ENCODE data around the gene RERG.
A peak's percentile ranks its signal among the peaks of the same experiment; 100 is the strongest.
"Not testable (repeated sequence)": the region's sequence is repeated elsewhere in the genome, so short reads cannot be mapped to it uniquely, and the experiment has no call there.

RERG gene

GRCh38 chr12:15114501-15114900 is 106.7 kb downstream of the RERG start:
- no peak overlapping the region for H3K4me3 Mint-ChIP-seq
- DNase-seq (no peak), ATAC-seq (no peak)
- no peaks in the 10 kb centered on the region for H3K9me3 Mint-ChIP-seq
- H3K27ac Mint-ChIP-seq: no peak overlapping the region
- no peaks in the 10 kb centered on the region for H3K4me1 Mint-ChIP-seq
- peaks cover 14% of the 10 kb centered on the region for H3K27me3 Mint-ChIP-seq
- H3K36me3 Mint-ChIP-seq (ENCODE audit: low read depth): no peaks in the 10 kb centered on the region

DNA sequence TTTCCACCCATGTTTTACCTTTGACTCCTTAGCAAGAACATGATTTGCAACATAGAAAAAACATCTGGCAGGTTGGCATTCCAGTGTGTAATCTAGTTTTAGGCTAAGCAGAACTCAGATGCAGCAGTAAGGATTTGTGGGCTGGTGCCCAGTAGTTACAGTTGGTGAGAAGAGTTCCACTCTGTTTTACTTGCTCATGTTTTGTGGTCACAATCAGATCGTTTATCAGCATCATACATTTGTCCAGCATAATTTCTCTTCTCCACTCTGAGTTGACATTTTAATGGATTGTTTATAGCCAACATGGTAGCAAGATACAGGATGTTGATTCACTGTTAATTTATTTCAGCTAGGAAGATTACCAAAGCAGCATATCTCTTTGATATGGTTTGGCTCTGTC is 128.4 kb downstream of the RERG start:
- ATAC-seq (no peak), DNase-seq (no peak)
- Mint-ChIP-seq H3K36me3 (ENCODE audit: low read depth) (no peaks in the 10 kb centered on the region), H3K4me1 (no peaks in the 10 kb centered on the region), H3K27ac (no peak overlapping the region), H3K4me3 (no peak overlapping the region), H3K27me3 (no peaks in the 10 kb centered on the region), H3K9me3 (no peaks in the 10 kb centered on the region)

- Mint-ChIP-seq H3K9me3 (no peaks in the 10 kb centered on the region), H3K4me1 (no peaks in the 10 kb centered on the region), H3K27me3 (peaks cover 4% of the 10 kb centered on the region), H3K27ac (no peak overlapping the region), H3K36me3 (ENCODE audit: low read depth) (no peaks in the 10 kb centered on the region), H3K4me3 (no peak overlapping the region)
- ATAC-seq (no peak), DNase-seq (no peak)
Measured at GRCh38 chr12:15090441-15090840, 130.8 kb downstream of the RERG start.

- no peaks in the 10 kb centered on the region for H3K4me1 Mint-ChIP-seq
- DNase-seq: no peak
- H3K9me3 Mint-ChIP-seq: no peaks in the 10 kb centered on the region
- ATAC-seq: peak; percentile 28
- H3K4me3 Mint-ChIP-seq: no peak overlapping the region
- H3K27me3 Mint-ChIP-seq: peaks cover 4% of the 10 kb centered on the region
- no peak overlapping the region for H3K27ac Mint-ChIP-seq
- no peaks in the 10 kb centered on the region for H3K36me3 Mint-ChIP-seq (ENCODE audit: low read depth)
Measured at GRCh38 chr12:15088105-15088504, 133.1 kb downstream of the RERG start.

GRCh38 chr12:15077751-15078150 is 143.5 kb downstream of the RERG start:
- DNase-seq; ATAC-seq; H3K27me3 Mint-ChIP-seq; H3K9me3 Mint-ChIP-seq; H3K36me3 Mint-ChIP-seq (ENCODE audit: low read depth): not testable (repeated sequence)
- Mint-ChIP-seq H3K27ac (peak overlapping the region; percentile 28), H3K4me3 (peak overlapping the region; percentile 2), H3K4me1 (peaks cover 13% of the 10 kb centered on the region)

GRCh38 chr12:15074351-15074750 is 146.9 kb downstream of the RERG start:
- Mint-ChIP-seq H3K9me3 (no peaks in the 10 kb centered on the region), H3K4me3 (no peak overlapping the region), H3K27ac (no peak overlapping the region), H3K36me3 (ENCODE audit: low read depth) (no peaks in the 10 kb centered on the region), H3K27me3 (peaks cover 2% of the 10 kb centered on the region), H3K4me1 (peaks cover 13% of the 10 kb centered on the region)
- no peak for DNase-seq
- no peak for ATAC-seq

DNA sequence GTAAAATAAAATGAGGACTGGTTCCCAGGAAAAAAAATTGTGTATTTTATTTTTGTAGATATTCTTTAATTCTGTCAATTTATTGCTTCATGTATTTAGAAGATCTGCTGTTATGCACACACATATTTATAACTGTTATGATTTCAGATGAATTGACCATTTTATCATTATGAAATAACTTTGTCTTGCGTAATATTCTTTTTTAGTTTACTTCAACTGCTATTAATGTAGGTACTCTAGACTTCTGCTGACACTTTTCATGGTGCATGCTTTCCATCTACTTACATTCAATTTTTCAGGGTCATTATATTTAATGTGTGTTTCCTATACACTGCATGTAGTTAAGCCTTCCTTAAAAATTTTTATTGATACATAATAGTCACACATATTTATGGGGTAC is 162.1 kb downstream of the RERG start:
- Mint-ChIP-seq H3K9me3 (no peaks in the 10 kb centered on the region), H3K4me3 (no peak overlapping the region), H3K36me3 (ENCODE audit: low read depth) (no peaks in the 10 kb centered on the region), H3K27me3 (peaks cover 9% of the 10 kb centered on the region), H3K4me1 (no peaks in the 10 kb centered on the region), H3K27ac (no peak overlapping the region)
- DNase-seq: no peak
- ATAC-seq: no peak

All from activated naive CD8-positive, alpha-beta T cell treated with anti-CD3 and anti-CD28 coated beads, Interleukin-2, amount 50 U/mL, for 24 hours (primary cell).